HG03439 (cell line): ENCODE data around the gene PTPN5.

Source experiments
- ATAC-seq: cut with Tn5 transposase; IDR thresholded peaks from one replicate; pipeline ENCODE4 v1.9.1; 2021; ENCODE audit warnings: mild to moderate bottlenecking, moderate library complexity; ENCODE audit not compliant: unreplicated experiment

Gene PTPN5

GRCh38 chr11:18743365-18743764, 48.2 kb downstream of the PTPN5 start:
- ATAC-seq, result no peak

GRCh38 chr11:18741783-18742182, 49.8 kb downstream of the PTPN5 start:
- no peak for ATAC-seq

- ATAC-seq, result no peak
Observed at GRCh38 chr11:18739685-18740084, 51.9 kb downstream of the PTPN5 start.

GRCh38 chr11:18737642-18738041, 54.0 kb downstream of the PTPN5 start:
- ATAC-seq, result no peak

GRCh38 chr11:18736590-18737148, 54.9 kb downstream of the PTPN5 start:
- no peak for ATAC-seq

- no peak for ATAC-seq
Observed at GRCh38 chr11:18733202-18733601, 58.4 kb downstream of the PTPN5 start.

GRCh38 chr11:18731949-18732821, 59.4 kb downstream of the PTPN5 start:
- no peak for ATAC-seq

- ATAC-seq, result no peak
Observed at GRCh38 chr11:18731441-18731840, 60.2 kb downstream of the PTPN5 start.

GRCh38 chr11:18730020-18730419, 61.6 kb downstream of the PTPN5 start:
- no peak for ATAC-seq

- no peak for ATAC-seq
Observed at GRCh38 chr11:18729426-18729825, 62.2 kb downstream of the PTPN5 start.

- ATAC-seq, result no peak
Observed at GRCh38 chr11:18728658-18729057, 62.9 kb downstream of the PTPN5 start.

- no peak for ATAC-seq
Observed at GRCh38 chr11:18727479-18728236, 63.9 kb downstream of the PTPN5 start.

GRCh38 chr11:18726040-18726439, 65.6 kb downstream of the PTPN5 start, which contains the start of gene IGSF22:
Gene IGSF22 (minus strand): TSS chr11:18726188. CDS start chr11:18724236, 1,952 bp downstream.
- ATAC-seq, result no peak

GRCh38 chr11:18723991-18724390, 67.6 kb downstream of the PTPN5 start:
- no peak for ATAC-seq

GRCh38 chr11:18722293-18722637, 69.3 kb downstream of the PTPN5 start:
- ATAC-seq, result no peak

GRCh38 chr11:18721561-18722292, 69.9 kb downstream of the PTPN5 start:
- peak; percentile 69 for ATAC-seq

- ATAC-seq, result peak; percentile 73
Observed at GRCh38 chr11:18720808-18721560, 70.6 kb downstream of the PTPN5 start.

- no peak for ATAC-seq
Observed at GRCh38 chr11:18720091-18720807, 71.3 kb downstream of the PTPN5 start.

GRCh38 chr11:18715476-18715875, 76.1 kb downstream of the PTPN5 start:
- ATAC-seq, result no peak

- no peak for ATAC-seq
Observed at GRCh38 chr11:18714443-18714780, 77.2 kb downstream of the PTPN5 start.
